GM19240 (cell line): Measurements from ENCODE around the gene MT3.

ENCODE experiments used
- DNase-seq: peaks from one replicate; pipeline ENCODE4 v3.0.0; 2011; ENCODE audit warnings: low spot score; ENCODE audit not compliant: insufficient read length

Gene MT3

DNA sequence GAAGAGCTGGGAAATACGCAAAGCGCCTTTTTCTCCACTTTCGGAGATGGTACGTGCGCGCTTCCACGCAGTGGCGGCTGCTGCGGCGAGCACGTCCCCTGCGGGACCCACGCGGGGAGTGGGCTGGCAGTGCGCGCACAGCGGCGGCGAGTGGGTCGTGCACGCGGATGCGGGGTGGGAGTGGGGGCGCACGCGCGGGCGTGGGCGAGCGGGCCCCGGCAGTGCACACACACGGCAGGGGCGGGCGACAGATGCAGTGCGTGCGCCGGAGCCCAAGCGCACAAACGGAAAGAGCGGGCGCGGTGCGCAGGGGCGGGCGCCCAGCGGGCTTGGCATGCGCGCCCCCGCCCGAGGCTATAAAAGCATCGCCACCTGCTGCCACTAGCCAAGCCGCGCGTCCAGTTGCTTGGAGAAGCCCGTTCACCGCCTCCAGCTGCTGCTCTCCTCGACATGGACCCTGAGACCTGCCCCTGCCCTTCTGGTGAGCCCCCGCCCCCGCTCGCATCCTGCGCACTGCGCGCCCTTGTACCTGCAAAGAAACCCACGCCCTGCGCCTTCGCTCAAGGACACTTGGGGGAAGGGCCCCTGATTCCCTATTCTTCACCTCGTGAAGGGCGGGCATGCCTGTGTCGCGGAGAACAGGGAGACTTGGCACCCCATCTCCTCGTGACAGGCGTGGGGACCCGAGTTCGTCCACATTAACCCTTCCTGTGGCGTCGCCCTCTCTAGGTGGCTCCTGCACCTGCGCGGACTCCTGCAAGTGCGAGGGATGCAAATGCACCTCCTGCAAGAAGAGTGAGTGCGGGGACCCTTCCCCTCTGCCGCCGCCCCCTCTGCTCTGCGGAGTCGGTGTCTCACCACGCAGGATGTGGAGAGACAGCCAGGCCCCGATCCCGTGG, at the start of gene MT3:
Gene MT3, plus strand, starts transcription at position 388 of the 899 bp plus-strand sequence. Its CDS starts 63 bp downstream, at position 451.
- DNase-seq: no peak

DNA sequence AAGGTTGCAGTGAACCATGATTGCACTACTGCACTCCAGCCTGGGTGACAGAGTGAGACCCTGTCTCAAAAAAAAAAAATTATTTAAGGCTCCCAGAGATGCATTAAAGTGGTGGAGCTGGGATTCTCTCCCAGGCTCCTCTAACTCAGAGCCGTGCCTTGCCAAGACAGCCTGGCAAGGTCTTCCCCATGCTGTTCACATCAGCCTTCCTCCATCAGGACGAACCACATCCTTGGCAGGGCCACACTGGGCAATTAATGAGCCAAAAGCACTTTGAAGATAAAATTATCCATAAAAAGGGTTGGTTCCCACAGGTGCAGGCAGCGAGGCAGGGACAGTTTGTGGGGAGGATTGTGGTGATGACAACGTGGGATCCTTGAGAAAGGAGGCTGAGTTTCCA, 49.7 kb upstream of the MT3 start:
- no peak for DNase-seq

DNA sequence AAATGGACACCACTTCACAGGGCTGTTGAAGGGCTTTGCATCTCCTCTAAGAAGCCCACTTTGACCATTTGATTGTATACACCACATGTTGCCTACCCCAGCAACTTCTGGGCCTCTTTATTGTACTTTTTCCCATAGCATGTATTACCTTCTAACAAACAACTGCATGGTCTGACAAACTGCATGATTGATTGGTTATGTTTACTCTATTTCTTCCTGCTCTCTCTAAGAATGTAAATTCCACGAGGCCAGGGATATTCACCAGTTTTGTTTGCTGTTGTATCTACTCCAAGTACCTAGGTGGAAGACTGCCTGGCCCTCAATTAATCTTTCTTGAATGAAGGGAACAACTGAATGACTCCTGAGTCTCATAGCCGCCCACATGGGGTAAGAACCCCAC, 47.3 kb upstream of the MT3 start:
- DNase-seq: no peak

DNA sequence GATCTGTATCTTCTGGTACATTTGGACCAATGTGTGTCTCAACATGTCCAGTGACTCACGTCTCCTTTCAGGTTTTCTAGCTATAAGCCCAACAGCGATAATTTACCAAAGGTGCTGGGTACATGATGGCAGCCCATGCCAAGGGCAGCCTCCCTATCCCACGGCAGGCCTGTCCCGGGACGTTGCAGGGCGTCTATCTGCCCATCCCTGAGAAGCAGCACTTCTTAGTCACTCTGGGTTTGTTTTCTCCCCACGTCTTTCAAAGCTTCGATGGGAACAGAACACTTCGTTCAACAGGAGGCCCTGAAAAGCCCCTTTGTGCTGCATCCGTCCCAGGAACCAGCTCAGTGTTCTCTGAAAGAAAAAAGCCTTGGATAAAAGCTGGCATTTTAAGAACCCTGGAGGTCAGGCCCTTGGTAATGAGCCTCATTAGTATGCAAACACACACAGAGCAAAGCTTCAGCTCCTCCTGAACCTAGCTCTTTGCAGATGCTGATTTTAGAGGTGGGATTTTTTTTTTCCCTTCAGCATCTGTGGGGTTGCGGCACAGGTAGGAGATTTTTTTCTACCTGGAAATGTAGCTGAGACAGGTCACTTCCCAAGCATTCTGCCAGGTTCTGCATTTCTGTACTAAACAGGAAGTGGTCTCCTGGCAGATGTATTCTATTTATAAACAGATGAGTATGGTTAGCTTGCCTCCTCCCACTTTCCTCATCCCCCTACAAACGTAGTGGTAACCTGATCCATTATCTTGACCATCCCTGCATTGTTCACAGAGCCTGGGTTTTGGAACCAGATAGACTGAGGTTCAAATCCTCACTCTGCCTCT, 42.0 kb upstream of the MT3 start:
- no peak for DNase-seq

DNA sequence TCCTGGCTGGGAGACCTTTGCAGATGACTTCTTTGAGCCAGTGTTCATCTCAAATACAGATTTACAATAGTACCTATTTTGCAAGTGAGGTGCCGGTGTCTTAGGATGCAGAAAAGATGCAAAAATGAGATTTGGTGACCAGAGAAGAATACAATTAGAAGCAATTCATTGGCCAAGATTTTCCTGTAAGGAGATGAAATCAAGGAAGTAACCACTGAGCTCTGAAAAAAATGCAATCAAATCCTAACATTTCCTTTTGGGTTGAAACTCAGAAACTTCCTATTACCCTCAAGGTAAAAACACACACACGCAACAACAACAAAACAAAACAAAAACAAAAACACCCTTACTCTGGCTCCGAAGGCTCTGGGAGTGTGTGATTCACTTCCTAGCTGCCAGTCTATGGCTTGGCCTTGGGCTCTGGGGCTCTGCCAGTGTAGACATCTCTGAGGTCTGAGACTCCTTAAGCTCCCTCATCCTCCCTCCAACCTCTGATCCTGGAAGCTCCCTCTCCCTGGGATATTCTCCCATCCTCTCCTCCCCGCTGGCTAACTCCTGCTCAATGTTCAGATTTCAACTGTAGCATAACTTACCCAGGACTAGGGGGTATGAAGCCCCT, 41.3 kb upstream of the MT3 start:
- DNase-seq: no peak

DNA sequence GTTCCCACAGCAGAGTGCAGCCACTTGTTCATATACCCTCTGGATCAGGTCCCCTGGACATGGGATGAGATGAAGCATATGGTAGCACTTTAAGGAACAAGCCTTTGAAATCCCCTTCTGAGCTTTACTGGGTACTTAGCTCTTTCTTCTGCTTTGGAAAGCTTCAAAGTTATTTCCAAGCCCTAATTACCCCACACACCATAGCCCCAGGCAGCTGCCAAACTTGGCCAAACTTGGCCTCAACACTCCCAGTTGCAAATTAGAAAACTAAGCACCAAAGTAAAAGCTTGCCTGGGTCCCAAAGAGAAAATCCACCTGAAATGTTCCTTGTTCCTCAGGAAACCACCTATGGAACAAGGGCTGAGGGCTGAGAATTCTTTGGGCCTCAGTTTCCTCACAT, 40.2 kb upstream of the MT3 start:
- DNase-seq: no peak

DNA sequence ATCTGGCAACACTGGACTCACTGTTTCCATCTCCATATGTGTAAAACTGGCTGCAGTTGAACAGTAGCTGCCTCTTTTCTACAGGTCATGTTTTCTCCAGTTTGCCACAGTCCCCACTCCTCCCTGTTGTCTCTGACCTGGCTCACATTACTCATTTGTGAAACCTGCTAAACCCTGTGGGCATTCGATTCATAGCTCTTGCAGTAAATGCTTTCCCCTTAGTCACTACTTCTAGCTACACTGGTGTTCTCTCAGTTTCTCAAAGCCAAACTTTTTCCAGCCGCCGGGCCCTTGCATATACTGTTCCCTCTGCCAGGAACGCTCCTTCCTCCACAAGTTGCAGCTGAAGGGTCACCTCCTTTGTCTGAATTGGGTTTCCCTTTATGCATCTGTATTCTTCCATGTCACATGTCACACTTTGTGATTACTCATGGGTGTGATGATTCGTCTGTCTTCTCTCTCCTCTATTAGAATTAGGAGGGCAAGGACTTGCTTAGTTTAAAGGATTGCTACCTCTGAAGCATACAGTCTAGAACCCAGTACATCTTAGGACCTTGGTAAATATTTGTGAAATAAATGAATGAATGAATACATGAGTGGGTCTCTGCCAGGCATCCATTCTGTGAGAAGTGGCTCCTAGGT, 39.5 kb upstream of the MT3 start:
- DNase-seq: no peak

DNA sequence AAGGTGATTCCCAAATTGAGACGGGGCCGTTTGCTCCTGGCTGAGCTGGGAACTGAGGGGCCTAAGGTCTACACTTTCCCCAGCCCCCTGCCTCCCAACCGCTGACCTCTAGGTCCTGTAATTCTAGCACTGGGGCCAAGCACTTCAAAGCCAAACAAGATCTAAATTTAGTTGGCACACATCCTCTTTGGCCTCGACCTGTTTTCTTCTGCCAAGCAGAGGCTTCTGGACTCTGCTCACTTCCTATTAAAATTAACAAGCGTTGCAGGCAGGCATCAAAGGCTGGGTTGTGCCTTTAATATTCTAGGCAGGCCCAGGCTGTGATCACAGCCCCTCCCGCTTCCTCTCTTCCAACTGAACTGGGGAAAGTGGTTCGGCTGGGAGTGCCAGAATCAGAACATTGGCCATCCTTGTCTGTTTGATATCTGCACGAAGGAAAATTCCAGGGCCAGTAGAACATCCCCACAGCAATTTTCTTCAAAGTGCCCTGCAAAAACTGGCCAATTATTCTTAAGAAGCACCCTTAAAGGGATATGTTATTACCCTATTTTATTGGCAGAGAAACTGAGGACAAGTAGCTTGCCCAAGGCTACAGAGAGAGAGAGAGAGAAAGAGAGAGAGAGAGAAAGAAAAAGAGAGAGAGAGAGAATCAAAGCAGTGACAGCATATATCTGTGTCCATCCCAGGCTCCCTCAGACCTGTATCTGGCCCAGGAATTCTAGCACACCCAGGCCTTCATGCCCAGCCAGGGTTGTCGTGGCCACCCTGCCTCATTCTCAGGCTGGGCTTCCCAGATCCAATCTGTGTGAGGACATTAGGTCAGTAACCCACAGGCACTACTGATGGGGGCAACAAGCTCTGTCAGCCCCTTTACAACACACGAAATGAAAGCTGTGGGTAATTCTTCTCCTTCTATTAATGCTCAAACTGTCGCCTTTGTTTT, 37.3 kb upstream of the MT3 start:
- DNase-seq: no peak

DNA sequence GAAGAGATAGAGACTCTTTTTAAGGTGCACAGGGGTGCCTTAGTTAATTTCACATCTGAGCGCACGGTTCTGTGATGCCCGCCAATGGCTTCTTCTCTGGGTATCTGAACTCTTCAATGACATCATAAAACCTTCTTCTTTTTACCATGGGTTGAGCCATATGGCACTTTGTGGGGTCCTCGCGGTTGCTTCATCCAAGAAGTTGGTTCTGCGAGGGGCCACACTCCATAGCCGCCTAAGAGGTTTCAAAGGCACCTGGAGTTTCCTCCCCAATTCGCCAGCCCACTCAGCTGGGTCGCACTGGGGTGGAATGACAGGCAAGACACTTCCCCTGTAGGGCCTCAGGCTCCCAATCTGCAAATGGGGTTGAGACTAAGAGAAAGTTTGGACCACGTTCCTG, 34.9 kb upstream of the MT3 start:
- no peak for DNase-seq

DNA sequence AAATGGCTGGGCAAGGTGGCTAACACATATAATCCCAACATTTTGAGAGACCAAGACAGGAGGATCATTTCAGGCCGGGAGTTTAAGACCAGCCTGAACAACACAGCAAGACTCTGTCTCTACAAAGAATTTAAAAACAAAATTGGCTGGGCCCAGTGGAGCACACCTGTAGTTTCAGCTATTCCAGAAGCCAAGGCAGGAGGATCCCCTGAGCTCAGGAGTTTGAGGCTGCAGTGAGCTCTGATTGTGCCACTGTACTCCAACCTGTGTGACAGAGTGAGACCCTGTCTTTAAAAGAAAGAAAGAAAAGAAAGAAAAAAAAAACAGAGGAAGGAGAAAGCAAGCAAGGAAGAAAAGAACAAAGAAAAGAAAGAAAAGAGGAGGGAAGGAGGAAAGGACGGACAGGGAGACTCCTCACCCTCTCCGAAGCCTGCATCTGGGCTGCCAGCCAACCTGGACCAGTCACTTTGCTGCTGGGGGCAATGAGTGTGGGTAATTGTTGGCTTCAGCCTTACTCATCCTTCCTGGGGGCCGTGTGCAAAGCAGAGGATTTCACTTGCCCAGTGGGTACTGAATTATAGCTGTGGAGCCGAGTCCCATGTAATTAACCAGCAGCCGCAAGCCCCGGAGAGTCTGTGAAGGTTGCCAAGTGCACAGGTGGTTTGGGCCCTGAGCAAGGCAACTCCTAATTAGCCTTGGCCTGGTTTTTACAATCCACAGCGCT, 31.1 kb upstream of the MT3 start:
- no peak for DNase-seq

DNA sequence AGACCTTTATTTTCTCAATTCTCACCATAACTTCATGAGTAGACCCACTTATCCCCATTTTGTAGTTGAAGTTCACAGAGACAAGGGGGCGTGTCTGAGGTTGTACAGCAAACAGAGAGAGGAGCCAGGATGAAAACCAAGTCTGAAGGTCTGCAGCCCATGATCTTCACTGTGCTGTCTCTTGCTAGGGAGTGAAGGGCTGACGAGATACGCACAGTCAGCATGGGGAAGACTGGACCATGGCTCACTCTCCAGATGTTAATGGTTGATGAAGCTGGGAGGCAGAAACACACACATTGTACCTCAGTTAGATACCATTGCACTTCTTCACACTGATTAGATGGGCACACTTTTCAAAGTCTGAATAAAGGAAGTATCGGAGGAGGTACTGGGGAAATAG, 30.2 kb upstream of the MT3 start:
- no peak for DNase-seq

DNA sequence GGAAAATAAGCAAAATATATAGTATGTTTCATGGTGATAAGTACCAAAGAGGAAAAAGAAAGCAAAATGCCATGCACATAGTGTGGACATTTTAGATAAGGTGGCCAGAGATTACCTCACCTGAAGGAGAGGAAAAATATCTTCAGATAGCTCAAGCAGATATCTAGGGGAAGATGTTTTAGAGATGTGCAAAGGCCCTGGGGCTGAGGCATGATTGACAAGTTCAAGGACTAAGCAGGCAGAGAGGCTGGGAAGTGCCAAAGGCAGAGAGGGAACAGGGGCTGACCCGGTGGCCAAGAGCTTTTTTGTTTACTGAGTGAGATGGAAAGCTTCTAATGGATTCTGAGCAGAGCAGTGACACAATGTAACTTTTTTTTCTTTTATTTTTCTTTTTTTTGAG, 28.9 kb upstream of the MT3 start:
- no peak for DNase-seq

DNA sequence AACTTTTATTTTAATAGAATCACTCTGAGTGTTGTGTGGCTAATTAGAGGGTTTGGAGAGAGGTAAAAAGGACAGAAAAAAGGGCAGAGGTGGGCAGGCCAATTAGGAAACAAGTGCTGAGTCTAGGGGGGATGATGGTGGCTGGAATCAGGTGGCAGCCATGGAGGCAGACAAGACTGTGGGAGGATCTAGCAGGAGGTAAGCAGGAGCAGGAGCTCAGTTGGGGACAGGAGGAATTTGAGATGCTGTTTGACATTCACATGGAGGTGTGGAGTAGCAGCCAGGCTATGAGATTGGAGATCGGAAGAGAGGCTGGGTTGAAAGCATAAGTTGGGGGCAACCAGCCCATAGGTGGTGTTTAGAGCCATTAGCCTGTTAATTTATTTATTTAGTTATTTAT, 28.2 kb upstream of the MT3 start:
- no peak for DNase-seq

DNA sequence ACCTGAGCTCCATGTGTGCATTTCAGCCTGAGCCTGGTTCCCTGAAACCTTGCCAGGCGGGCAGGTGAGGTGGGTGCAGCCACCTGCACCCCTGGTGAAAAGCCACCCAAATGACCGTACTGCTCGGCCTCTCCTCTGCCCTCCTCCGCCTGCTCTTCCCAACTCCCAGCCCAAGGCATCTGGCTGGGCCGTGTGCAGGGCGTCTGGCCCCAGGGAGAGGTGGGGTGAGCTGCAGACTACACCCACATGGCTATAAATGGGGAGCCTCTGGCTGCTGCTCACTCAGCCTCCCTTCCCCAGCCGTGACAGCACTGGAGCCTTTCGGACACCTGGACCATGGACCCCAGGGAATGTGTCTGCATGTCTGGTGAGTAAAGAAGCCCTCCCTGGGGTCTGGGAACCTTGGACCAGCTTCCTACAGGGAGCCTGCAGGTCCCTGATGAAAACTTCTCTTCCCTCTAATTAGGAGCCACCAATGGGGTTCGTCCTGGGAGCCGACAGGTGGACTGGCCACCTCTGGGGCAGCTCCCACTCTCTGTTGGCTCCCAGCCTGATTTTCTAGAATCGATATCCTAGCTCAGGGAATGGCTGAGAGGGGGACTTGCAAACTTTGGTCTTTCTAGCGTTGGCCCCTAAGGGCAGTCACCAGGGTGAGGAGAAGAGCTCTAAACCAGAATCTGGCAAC, 24.4 kb upstream of the MT3 start, which contains the start of gene MT4:
Gene MT4, plus strand, starts transcription at position 281 of the 685 bp plus-strand sequence. Its CDS starts 56 bp downstream, at position 337.
- no peak for DNase-seq

DNA sequence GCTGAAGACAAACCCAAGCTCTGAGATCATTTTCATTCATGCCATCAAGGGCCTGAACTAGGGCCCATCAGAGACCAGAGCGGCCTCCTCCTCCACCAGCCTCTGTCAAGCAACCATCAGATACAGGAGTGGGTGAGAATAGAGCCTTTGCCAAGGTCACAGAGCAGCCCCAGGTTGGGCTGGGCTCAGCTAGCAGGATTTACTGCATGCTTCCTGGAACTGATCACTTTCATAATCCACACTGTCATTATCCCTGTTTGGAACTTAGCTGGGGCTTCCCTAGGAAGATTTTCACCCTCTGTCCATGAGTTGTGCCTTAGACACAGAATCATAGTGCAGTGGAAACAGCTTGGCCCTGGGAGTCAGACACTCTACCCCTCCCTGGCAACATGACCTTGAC, 19.4 kb upstream of the MT3 start:
- no peak for DNase-seq

DNA sequence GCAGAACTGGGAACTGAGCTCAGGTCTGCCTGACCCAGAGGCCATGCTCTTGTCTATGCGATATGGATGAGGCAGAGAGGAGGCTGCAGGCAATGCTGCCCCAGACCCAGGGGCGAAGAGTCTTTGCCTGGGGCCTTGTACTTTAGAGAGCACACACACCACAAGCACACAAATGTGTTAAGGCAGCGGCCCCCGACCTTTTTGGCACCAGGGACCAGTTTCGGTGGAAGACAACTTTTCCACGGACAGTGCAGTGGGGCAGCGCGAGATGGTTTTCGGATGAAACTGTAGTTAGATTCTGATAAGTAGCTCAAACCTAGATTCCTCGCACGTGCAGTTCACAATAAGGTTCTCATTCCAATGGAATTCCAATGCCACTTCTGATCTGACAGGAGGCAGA, 17.8 kb upstream of the MT3 start:
- no peak for DNase-seq

DNA sequence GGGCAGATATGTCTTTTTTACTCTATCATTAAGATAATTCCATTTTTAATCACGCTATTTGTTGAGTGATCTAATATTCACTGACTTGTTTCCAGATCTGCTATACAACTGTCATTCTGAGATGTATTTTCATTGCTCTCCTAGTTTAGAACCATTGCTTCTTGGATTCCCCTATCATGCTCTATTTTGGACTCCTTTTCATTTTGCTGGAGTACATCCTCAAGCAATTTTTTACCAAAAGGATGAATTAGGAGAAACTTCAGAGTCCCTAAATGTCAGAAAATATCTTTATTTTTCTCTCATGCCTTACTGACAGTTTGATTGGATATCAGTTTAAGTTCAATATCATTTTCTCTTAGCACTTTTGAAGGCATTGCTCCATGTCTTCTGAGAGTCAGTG, 14.7 kb upstream of the MT3 start:
- DNase-seq: no peak

DNA sequence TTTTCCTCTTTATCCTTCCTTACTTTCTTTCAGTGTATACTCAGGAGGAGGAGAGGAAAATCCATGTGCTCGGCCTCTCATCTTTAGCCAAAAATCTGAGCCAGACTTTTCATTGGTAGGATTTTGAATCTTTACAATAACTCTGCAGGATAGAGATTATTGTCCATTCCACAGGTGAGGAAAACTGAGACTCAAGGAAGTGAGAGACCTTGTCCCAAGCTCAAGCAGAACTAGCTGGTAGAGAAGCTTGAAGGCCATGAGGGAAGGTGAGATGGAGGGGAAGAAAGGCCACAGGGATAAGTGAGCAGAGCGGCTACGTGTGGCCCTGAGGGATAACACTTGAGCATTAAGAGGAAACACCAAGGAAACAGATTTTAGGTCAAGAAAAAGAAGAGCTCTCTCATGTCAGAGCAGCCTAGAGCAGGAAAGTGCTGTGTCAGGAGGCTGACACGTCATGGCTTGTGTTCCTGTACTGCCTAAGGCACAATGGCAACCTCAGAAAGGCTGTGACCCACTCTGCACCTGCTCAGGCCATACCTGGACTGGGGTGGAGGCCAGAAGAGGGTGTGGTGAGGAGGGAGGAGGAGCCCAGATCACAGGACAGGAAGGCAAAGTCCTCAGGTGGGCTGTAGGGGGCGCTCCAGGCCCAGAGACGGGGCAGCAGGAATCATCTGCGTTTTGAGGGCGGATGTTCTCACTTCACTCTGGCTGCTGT, 12.6 kb upstream of the MT3 start:
- peak; percentile 63 for DNase-seq

DNA sequence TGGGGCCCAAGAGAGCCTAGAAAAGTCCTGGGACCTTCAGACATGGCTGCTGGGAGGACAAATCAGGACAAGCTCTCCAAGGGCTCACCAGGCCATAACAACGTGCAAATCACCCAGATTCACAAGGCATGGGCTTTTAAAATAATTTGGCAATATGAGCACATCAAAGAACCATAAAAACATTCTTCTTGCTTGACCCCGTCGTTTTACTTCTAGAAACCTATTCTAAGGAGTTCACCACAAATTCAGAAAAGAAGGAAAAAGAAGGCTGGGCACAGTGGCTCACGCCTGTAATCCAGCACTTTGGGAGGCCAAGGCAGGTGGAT, 12.1 kb upstream of the MT3 start:
- no peak for DNase-seq
